Peyer's patch (tissue), 4 donors: ENCODE measurements around the gene ZBTB8OS.
"Not testable (repeated sequence)": the region's sequence is repeated elsewhere in the genome, so short reads cannot be mapped to it uniquely, and the experiment has no call there.

Source experiments
- CTCF ChIP-seq, 6 experiments: fragments of 450-650 bp in 4 of 6; fragments of 200-600 bp in 2 of 6; sonication (generic) in 1 of 6; IDR thresholded peaks; one replicate each; pipeline ENCODE4 v1.5.1; 2017 to 2019; ENCODE audit warnings: antibody characterized with exemption in 6 of 6, mild to moderate bottlenecking in 3 of 6, moderate library complexity in 1 of 6
- POLR2A ChIP-seq, 2 donors: fragments of 450-650 bp; IDR thresholded peaks; one replicate each; pipeline ENCODE4 v1.5.1; 2017; ENCODE audit warnings: antibody characterized with exemption in 2 of 2, mild to moderate bottlenecking in 2 of 2, moderate library complexity in 2 of 2

- not testable (repeated sequence) for TF ChIP-seq POLR2A, CTCF (IDR thresholded peaks at IDR 0.05)
These were observed 8.0 kb downstream of the ZBTB8OS start for GRCh38 chr1:32642292-32642827.
